Measurements from ENCODE around the gene EIF1B.
A peak's percentile ranks its signal among the peaks of the same experiment; 100 is the strongest.

Gene EIF1B

GRCh38 chr3:40312661-40313226, 3.2 kb downstream of the EIF1B start:
- in situ Hi-C loops (cut with HindIII; ENCODE audit: low pct_unique_long_range_greater_than_20kb, low sequenced_read_pairs), result no loop called here
- TF ChIP-seq JUND (IDR thresholded peaks at IDR 0.05; ENCODE audit: low read depth), result no peak
- DNase-seq (ENCODE audit: low read depth in 1 of 2, low spot score in 1 of 2), result no peak

GRCh38 chr3:40313975-40314860, 4.7 kb downstream of the EIF1B start:
- DNase-seq (ENCODE audit: low read depth in 1 of 2, low spot score in 1 of 2), result peak in 1 of 2 experiments; percentile 46
- no peak for TF ChIP-seq JUND (IDR thresholded peaks at IDR 0.05; ENCODE audit: low read depth)
- in situ Hi-C loops (cut with HindIII; ENCODE audit: low pct_unique_long_range_greater_than_20kb, low sequenced_read_pairs), result no loop called here

GRCh38 chr3:40317061-40317855, 7.8 kb downstream of the EIF1B start:
- DNase-seq (ENCODE audit: low read depth in 1 of 2, low spot score in 1 of 2), result peak in 1 of 2 experiments; percentile 70
- in situ Hi-C loops (cut with HindIII; ENCODE audit: low pct_unique_long_range_greater_than_20kb, low sequenced_read_pairs), result no loop called here
- no peak for TF ChIP-seq JUND (IDR thresholded peaks at IDR 0.05; ENCODE audit: low read depth)

DNA sequence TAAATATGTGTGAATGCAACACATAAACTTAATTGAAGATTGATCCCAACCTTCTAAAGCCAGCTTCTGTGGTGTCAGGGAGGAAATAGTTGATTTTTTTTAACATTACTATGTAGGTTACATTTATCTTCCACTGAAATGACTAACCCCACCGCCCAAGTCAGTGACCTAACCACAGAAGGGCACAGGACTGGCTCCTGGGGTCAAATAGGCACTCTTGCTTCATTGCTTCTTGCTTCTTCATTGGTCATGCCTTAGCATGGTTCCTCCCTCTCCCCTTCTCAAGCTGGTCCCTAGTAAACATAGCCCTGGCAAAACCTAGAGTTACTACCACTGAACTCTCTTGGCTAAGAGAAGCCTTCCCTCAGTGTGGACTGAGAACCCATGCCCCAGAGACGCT, 12.3 kb downstream of the EIF1B start:
- in situ Hi-C loops (cut with HindIII; ENCODE audit: low pct_unique_long_range_greater_than_20kb, low sequenced_read_pairs), result no loop called here
- no peak for DNase-seq (ENCODE audit: low read depth in 1 of 2, low spot score in 1 of 2)
- TF ChIP-seq JUND (IDR thresholded peaks at IDR 0.05; ENCODE audit: low read depth), result no peak

DNA sequence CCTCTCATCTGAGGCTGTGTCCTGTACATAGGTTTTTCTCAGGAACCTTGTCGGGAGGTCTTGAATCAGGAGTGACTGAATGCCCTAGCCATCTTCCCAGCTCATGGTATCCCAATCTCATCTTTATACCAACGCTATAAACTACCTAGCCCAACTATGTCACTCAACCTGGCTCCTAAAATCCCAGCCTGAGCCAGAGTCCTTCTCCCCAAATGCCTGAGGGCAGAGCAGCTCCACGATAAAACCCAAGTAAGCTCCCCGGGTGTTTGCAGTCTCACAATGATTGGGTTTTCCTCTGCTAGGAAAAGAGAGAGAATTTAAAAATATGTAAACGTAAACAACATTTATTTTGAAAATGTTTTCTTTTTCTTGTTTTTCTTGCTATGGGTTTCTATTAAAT, 14.4 kb downstream of the EIF1B start:
- DNase-seq (ENCODE audit: low read depth in 1 of 2, low spot score in 1 of 2), result no peak
- in situ Hi-C loops (cut with HindIII; ENCODE audit: low pct_unique_long_range_greater_than_20kb, low sequenced_read_pairs), result no loop called here
- no peak for TF ChIP-seq JUND (IDR thresholded peaks at IDR 0.05; ENCODE audit: low read depth)

- no peak for TF ChIP-seq JUND (IDR thresholded peaks at IDR 0.05; ENCODE audit: low read depth)
- DNase-seq (ENCODE audit: low read depth in 1 of 2, low spot score in 1 of 2), result no peak
- in situ Hi-C loops (cut with HindIII; ENCODE audit: low pct_unique_long_range_greater_than_20kb, low sequenced_read_pairs), result no loop called here
These were observed 15.1 kb downstream of the EIF1B start for GRCh38 chr3:40324621-40325020.

DNA sequence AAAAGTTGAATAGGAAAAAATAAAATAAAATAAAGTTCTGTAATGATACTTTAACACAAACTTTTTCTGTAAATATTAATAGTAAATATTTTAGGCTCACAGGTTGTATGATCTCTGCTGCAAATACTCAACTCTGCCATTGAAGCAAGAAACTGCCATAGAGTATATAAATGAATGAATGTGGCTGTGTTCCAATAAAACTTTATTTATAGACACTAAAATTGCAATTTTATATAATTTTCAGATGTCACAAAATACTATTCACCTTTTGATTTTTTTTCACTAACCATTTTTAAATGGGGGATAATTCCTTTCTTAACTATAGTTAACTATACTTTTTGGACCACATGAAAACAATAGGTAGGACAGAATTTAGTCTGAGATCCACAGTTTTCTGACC, 16.0 kb downstream of the EIF1B start:
- no peak for TF ChIP-seq JUND (IDR thresholded peaks at IDR 0.05; ENCODE audit: low read depth)
- in situ Hi-C loops (cut with HindIII; ENCODE audit: low pct_unique_long_range_greater_than_20kb, low sequenced_read_pairs), result no loop called here
- no peak for DNase-seq (ENCODE audit: low read depth in 1 of 2, low spot score in 1 of 2)

- no peak for TF ChIP-seq JUND (IDR thresholded peaks at IDR 0.05; ENCODE audit: low read depth)
- no peak for DNase-seq (ENCODE audit: low read depth in 1 of 2, low spot score in 1 of 2)
- in situ Hi-C loops (cut with HindIII; ENCODE audit: low pct_unique_long_range_greater_than_20kb, low sequenced_read_pairs), result no loop called here
These were observed 18.9 kb downstream of the EIF1B start for GRCh38 chr3:40328374-40328773.

GRCh38 chr3:40329071-40329470, 19.6 kb downstream of the EIF1B start:
- in situ Hi-C loops (cut with HindIII; ENCODE audit: low pct_unique_long_range_greater_than_20kb, low sequenced_read_pairs), result no loop called here
- DNase-seq (ENCODE audit: low read depth in 1 of 2, low spot score in 1 of 2), result no peak
- no peak for TF ChIP-seq JUND (IDR thresholded peaks at IDR 0.05; ENCODE audit: low read depth)

GRCh38 chr3:40332684-40333083, 23.2 kb downstream of the EIF1B start:
- in situ Hi-C loops (cut with HindIII; ENCODE audit: low pct_unique_long_range_greater_than_20kb, low sequenced_read_pairs), result no loop called here
- no peak for DNase-seq (ENCODE audit: low read depth in 1 of 2, low spot score in 1 of 2)
- no peak for TF ChIP-seq JUND (IDR thresholded peaks at IDR 0.05; ENCODE audit: low read depth)

- DNase-seq (ENCODE audit: low read depth in 1 of 2, low spot score in 1 of 2), result no peak
- TF ChIP-seq JUND (IDR thresholded peaks at IDR 0.05; ENCODE audit: low read depth), result no peak
- in situ Hi-C loops (cut with HindIII; ENCODE audit: low pct_unique_long_range_greater_than_20kb, low sequenced_read_pairs), result no loop called here
These were observed 23.9 kb downstream of the EIF1B start for GRCh38 chr3:40333416-40333815.

- no peak for DNase-seq (ENCODE audit: low read depth in 1 of 2, low spot score in 1 of 2)
- TF ChIP-seq JUND (IDR thresholded peaks at IDR 0.05; ENCODE audit: low read depth), result no peak
- in situ Hi-C loops (cut with HindIII; ENCODE audit: low pct_unique_long_range_greater_than_20kb, low sequenced_read_pairs), result no loop called here
These were observed 24.3 kb downstream of the EIF1B start for GRCh38 chr3:40333852-40334251.

DNA sequence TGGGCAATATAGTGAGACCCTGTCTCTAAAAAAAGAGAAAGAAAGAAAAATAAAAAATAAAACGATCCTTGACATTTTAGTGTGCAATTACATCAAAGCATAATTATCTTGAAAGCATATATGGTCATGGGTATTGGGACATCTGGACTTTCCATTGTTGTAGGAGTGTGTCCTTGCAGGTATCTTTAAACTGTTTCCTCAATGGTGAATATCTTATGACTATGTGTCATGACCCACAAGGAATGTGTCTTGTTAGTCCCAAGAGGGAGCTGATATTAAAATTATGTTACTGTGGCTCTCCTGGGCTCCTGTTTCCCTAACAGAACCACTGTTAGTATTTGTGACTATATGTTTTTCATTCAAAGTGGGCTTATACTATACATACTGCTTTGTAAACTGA, 26.6 kb downstream of the EIF1B start:
- no peak for TF ChIP-seq JUND (IDR thresholded peaks at IDR 0.05; ENCODE audit: low read depth)
- in situ Hi-C loops (cut with HindIII; ENCODE audit: low pct_unique_long_range_greater_than_20kb, low sequenced_read_pairs), result no loop called here
- no peak for DNase-seq (ENCODE audit: low read depth in 1 of 2, low spot score in 1 of 2)

Data from T47D (cell line).